ACHN (cell line): ENCODE results near the gene ZHX3.
"Not testable (repeated sequence)": the region's sequence is repeated elsewhere in the genome, so short reads cannot be mapped to it uniquely, and the experiment has no call there.

Experiments used
- DNase-seq: peaks from one replicate; pipeline ENCODE4 v3.0.0-alpha.2; 2015
- in situ Hi-C: cut with HindIII; loops from 2 replicates; pipeline ENCODE4 v1.10.0; 2017; ENCODE audit warnings: low sequenced_read_pairs, low pct_ligation_motif_present, low pct_unique_long_range_greater_than_20kb

ZHX3 gene

GRCh38 chr20:41137614-41138474, 179.7 kb downstream of the ZHX3 start:
- in situ Hi-C loops: no loop called here
- DNase-seq: peak; percentile 66

GRCh38 chr20:41136680-41137613, 180.6 kb downstream of the ZHX3 start, which contains the start of gene PLCG1:
TSS of gene PLCG1 (plus strand) at chr20:41137543. CDS start at chr20:41137642, 99 bp downstream.
- in situ Hi-C loops: no loop called here
- DNase-seq: peak; percentile 77

- in situ Hi-C loops: no loop called here
- no peak for DNase-seq
These were observed 181.4 kb downstream of the ZHX3 start for GRCh38 chr20:41135888-41136679.

GRCh38 chr20:41135187-41135887, 182.2 kb downstream of the ZHX3 start:
- DNase-seq: peak; percentile 30
- in situ Hi-C loops: no loop called here

GRCh38 chr20:41134362-41135186, 183.0 kb downstream of the ZHX3 start:
- in situ Hi-C loops: no loop called here
- no peak for DNase-seq

GRCh38 chr20:41133709-41134361, 183.7 kb downstream of the ZHX3 start:
- no peak for DNase-seq
- in situ Hi-C loops: no loop called here

GRCh38 chr20:41132388-41132775, 185.1 kb downstream of the ZHX3 start:
- DNase-seq, in situ Hi-C loops: not testable (repeated sequence)

GRCh38 chr20:41131594-41132387, 185.7 kb downstream of the ZHX3 start:
- DNase-seq: no peak
- in situ Hi-C loops: no loop called here
